ENCODE measurements around the gene PRKAR1B. TPM values are rescaled to one million over a fixed set of nuclear protein-coding genes. Genes with fewer than 3 reads are reported as not detected.

The PRKAR1B gene
- total RNA-seq, 1 experiment from 2014 or later = 51.7 TPM

- no peaks in the 10 kb centered on the region for H3K9me3 ChIP-seq (ENCODE audit: insufficient read depth, low read depth)
- CTCF ChIA-PET = interaction anchor here (0.7 kb wide), 1 partner anchor 221 kb away, joined by 6 read pairs; no protein-coding TSS in a partner anchor
- peaks cover 38% of the 10 kb centered on the region for H4K20me1 ChIP-seq (ENCODE audit: insufficient read depth)
- TF ChIP-seq EZH2 (IDR thresholded peaks at IDR 0.05; ENCODE audit: low read depth) = no peak
- TF ChIP-seq, protein P1, sequence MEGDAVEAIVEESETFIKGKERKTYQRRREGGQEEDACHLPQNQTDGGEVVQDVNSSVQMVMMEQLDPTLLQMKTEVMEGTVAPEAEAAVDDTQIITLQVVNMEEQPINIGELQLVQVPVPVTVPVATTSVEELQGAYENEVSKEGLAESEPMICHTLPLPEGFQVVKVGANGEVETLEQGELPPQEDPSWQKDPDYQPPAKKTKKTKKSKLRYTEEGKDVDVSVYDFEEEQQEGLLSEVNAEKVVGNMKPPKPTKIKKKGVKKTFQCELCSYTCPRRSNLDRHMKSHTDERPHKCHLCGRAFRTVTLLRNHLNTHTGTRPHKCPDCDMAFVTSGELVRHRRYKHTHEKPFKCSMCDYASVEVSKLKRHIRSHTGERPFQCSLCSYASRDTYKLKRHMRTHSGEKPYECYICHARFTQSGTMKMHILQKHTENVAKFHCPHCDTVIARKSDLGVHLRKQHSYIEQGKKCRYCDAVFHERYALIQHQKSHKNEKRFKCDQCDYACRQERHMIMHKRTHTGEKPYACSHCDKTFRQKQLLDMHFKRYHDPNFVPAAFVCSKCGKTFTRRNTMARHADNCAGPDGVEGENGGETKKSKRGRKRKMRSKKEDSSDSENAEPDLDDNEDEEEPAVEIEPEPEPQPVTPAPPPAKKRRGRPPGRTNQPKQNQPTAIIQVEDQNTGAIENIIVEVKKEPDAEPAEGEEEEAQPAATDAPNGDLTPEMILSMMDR (conservative IDR thresholded peaks at IDR 0.05) = no peak
- no TSS peak for BruUV-seq (replicated peaks)
- no peaks in the 10 kb centered on the region; the same call in 1 of the 2 replicates for H3K4me1 ChIP-seq (replicated peaks; ENCODE audit: insufficient read depth)
- POLR2A ChIA-PET (ENCODE audit: unreplicated experiment) = no interaction called here
- no peaks in the 10 kb centered on the region for H3K27me3 ChIP-seq (ENCODE audit: insufficient read depth, low read depth)
- no peak overlapping the region for H3K4me2 ChIP-seq
- no peak overlapping the region for H3K27ac ChIP-seq
- H3K9me2 ChIP-seq (ENCODE audit: insufficient read depth) = no peaks in the 10 kb centered on the region
- H3K4me3 ChIP-seq = no peak overlapping the region
- peaks cover 33% of the 10 kb centered on the region for H3K79me2 ChIP-seq (ENCODE audit: low read depth)
- H2AFZ ChIP-seq = no peak overlapping the region
- peaks cover 15% of the 10 kb centered on the region; the same call in 1 of the 2 replicates for H3F3A ChIP-seq (ENCODE audit: insufficient read depth, low read depth)
- 0 out of 2 replicates have a peak, but pooled peaks cover 6% of the 10 kb centered on the region for H3K36me3 ChIP-seq (ENCODE audit: low read depth)
- intact Hi-C loops (cut with micrococcal nuclease; ENCODE audit: unreplicated experiment) = no loop called here
- DNase-seq = no peak
These were observed 214.4 kb downstream of the PRKAR1B start for GRCh38 chr7:512541-513311.

GRCh38 chr7:512146-512510 lies 215.0 kb downstream of the PRKAR1B start:
- Histone ChIP-seq H2AFZ (no peak overlapping the region), H3K4me1 (replicated peaks; ENCODE audit: insufficient read depth) (no peaks in the 10 kb centered on the region; the same call in 1 of the 2 replicates), H3K9me2 (ENCODE audit: insufficient read depth) (no peaks in the 10 kb centered on the region), H3K9me3 (ENCODE audit: insufficient read depth, low read depth) (no peaks in the 10 kb centered on the region), H3K4me3 (no peak overlapping the region), H3K4me2 (no peak overlapping the region), H3K79me2 (ENCODE audit: low read depth) (peaks cover 31% of the 10 kb centered on the region), H3K27me3 (ENCODE audit: insufficient read depth, low read depth) (no peaks in the 10 kb centered on the region), H3K27ac (no peak overlapping the region), H3K36me3 (ENCODE audit: low read depth) (0 out of 2 replicates have a peak, but pooled peaks cover 6% of the 10 kb centered on the region), H3F3A (ENCODE audit: insufficient read depth, low read depth) (peaks cover 15% of the 10 kb centered on the region; the same call in 1 of the 2 replicates), H4K20me1 (ENCODE audit: insufficient read depth) (peaks cover 38% of the 10 kb centered on the region)
- ChIA-PET POLR2A (ENCODE audit: unreplicated experiment) (no interaction called here), CTCF (interaction anchor here (0.7 kb wide), 1 partner anchor 221 kb away, joined by 6 read pairs; no protein-coding TSS in a partner anchor)
- no peak for TF ChIP-seq EZH2 (IDR thresholded peaks at IDR 0.05; ENCODE audit: low read depth)
- TF ChIP-seq, protein P1 (conservative IDR thresholded peaks at IDR 0.05) = no peak
- intact Hi-C loops (cut with micrococcal nuclease; ENCODE audit: unreplicated experiment) = no loop called here
- BruUV-seq (replicated peaks) = no TSS peak
- no peak for DNase-seq

DNA sequence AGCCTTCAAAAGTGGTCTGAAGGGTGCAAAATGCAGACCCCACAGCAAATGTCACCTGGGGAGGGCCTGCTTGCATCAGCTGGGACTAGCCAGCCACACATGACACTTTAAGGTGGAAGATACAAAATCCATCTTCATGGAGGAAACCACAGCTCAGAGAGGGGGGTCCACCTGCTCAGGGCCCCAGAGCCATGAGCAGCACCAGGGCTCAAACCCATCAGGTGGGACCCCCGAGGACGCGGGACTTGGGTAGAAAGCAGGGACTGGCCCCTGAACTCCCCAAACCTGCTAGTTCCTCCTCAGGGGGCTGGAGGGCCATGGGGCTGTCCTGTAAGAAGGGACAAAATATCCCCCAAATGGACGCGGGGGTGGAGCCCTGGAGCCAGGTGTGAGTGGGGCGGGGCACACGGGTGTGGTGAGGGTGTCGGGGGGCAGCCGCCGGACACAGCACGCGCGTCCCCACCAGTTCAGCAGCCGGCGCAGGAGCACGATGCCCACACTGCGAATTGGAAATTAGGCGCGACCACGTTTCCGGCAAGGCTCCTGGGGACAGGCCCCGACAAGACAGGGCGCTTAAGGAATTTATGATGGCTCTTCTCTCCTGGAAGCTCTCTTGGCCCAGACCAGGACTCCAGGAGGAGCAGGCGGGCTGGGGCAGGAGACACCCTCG lies 215.5 kb downstream of the PRKAR1B start:
- Histone ChIP-seq H3K4me2 (no peak overlapping the region), H4K20me1 (ENCODE audit: insufficient read depth) (peaks cover 38% of the 10 kb centered on the region), H3K36me3 (ENCODE audit: low read depth) (0 out of 2 replicates have a peak, but pooled peaks cover 6% of the 10 kb centered on the region), H3K27me3 (ENCODE audit: insufficient read depth, low read depth) (no peaks in the 10 kb centered on the region), H3K4me3 (no peak overlapping the region), H2AFZ (no peak overlapping the region), H3K9me2 (ENCODE audit: insufficient read depth) (no peaks in the 10 kb centered on the region), H3F3A (ENCODE audit: insufficient read depth, low read depth) (peaks cover 15% of the 10 kb centered on the region; the same call in 1 of the 2 replicates), H3K9me3 (ENCODE audit: insufficient read depth, low read depth) (no peaks in the 10 kb centered on the region), H3K4me1 (replicated peaks; ENCODE audit: insufficient read depth) (no peaks in the 10 kb centered on the region; the same call in 1 of the 2 replicates), H3K27ac (no peak overlapping the region), H3K79me2 (ENCODE audit: low read depth) (peaks cover 31% of the 10 kb centered on the region)
- intact Hi-C loops (cut with micrococcal nuclease; ENCODE audit: unreplicated experiment) = no loop called here
- TF ChIP-seq EZH2 (IDR thresholded peaks at IDR 0.05; ENCODE audit: low read depth) = no peak
- TF ChIP-seq, protein P1 (conservative IDR thresholded peaks at IDR 0.05) = no peak
- ChIA-PET POLR2A (ENCODE audit: unreplicated experiment) (no interaction called here), CTCF (no interaction called here)
- no peak for DNase-seq
- BruUV-seq (replicated peaks) = no TSS peak

Measured in PC-9 (cell line).